Smooth muscle cell (in vitro differentiated cells): ENCODE measurements around the gene ATOSA. TPM values are rescaled to one million over a fixed set of nuclear protein-coding genes. Genes with fewer than 3 reads are reported as not detected.

Source experiments
- DNase-seq: peaks from one replicate; lab custom pipeline; 2025; ENCODE audit not compliant: unreplicated experiment; lab: John Stamatoyannopoulos, UW
- H2AFZ ChIP-seq: fragments of 200-600 bp; sonication (generic); 2 replicates; pipeline ENCODE4 v1.6.0; 2016; ENCODE audit warnings: antibody characterized with exemption, low read depth, mild to moderate bottlenecking
- H3F3A ChIP-seq: fragments of 200-600 bp; sonication (generic); 2 replicates; pipeline ENCODE4 v1.6.0; 2017; ENCODE audit warnings: antibody characterized with exemption, low read depth
- H3K27ac ChIP-seq: fragments of 200-600 bp; sonication (generic); 2 replicates; pipeline ENCODE4 v1.5.1; 2016; ENCODE audit warnings: low read depth, mild to moderate bottlenecking
- H3K27me3 ChIP-seq: fragments of 200-600 bp; sonication (generic); 2 replicates; pipeline ENCODE4 v1.6.1; 2016; ENCODE audit warnings: low read depth, mild to moderate bottlenecking
- H3K36me3 ChIP-seq: fragments of 200-600 bp; sonication (generic); 2 replicates; pipeline ENCODE4 v1.5.1; 2016; ENCODE audit warnings: low read depth
- H3K4me1 ChIP-seq: fragments of 200-600 bp; sonication (generic); 2 replicates; pipeline ENCODE4 v1.5.1; 2016; ENCODE audit warnings: low read depth
- H3K4me2 ChIP-seq: fragments of 200-600 bp; sonication (generic); 2 replicates; pipeline ENCODE4 v1.6.0; 2016; ENCODE audit warnings: mild to moderate bottlenecking
- H3K4me3 ChIP-seq: fragments of 200-600 bp; sonication (generic); 2 replicates; pipeline ENCODE4 v1.5.1; 2016; ENCODE audit warnings: mild to moderate bottlenecking
- H3K79me2 ChIP-seq: fragments of 200-600 bp; sonication (generic); 2 replicates; pipeline ENCODE4 v1.6.0; 2016; ENCODE audit warnings: low read depth, mild to moderate bottlenecking
- H3K9ac ChIP-seq: fragments of 200-600 bp; sonication (generic); 2 replicates; pipeline ENCODE4 v1.6.0; 2016; ENCODE audit warnings: low read depth
- H3K9me3 ChIP-seq: fragments of 200-600 bp; sonication (generic); replicated peaks from 2 replicates; pipeline ENCODE4 v1.5.1; 2016; ENCODE audit warnings: low read depth
- H4K20me1 ChIP-seq: fragments of 200-600 bp; sonication (generic); 2 replicates; pipeline ENCODE4 v1.6.0; 2016; ENCODE audit warnings: low read depth
- WGBS: methylation state at CpG from one replicate; pipeline ENCODE4 v1.1.7; 2016; ENCODE audit warnings: low lambda C conversion rate; 5-methylcytosine and 5-hydroxymethylcytosine counted together
- polyA plus RNA-seq: library from polyadenylated mRNA; unstranded; fragments of >200 nt; fragmentation: Nextera tagmentation; extraction: Ambion mirVana; gene quantifications from 2 replicates; pipeline ENCODE4 v1.2.1, GENCODE V29; 2016
- total RNA-seq: library from RNA; depleted of rRNA; stranded (reverse); fragments of >200 nt; gene quantifications from 2 replicates; pipeline ENCODE4 v1.2.3, GENCODE V29; 2014
- TF ChIP-seq, protein P1 (sequence below): fragments of 200-600 bp; sonication (generic); IDR thresholded peaks from 2 replicates; pipeline ENCODE4 v1.5.1; 2017; ENCODE audit warnings: borderline replicate concordance, mild to moderate bottlenecking, antibody characterized with exemption; ENCODE audit not compliant: insufficient read depth, poor library complexity, severe bottlenecking

ATOSA gene
- total and polyA plus RNA-seq, 2 experiments from 2014 or later, result 12.3 to 45.1 TPM

DNA sequence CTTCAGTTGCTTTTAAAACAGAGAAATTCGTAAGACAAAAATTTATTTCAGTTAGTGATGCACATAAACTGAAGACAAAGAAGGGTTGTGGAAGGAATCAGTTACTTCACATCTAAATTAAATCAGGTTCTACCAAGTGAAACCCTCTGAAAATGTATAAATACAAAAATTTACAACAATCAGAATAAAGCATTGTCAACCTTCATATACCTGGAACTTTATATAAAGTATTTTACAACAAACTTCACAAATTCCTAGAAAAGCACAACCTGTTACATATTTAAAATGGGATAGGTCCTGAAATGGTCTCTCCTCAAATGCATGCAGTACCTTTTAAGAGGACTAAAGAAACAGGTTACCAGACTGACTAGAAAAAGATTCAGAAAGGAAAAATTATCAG is 26.9 kb downstream of the ATOSA start:
- DNase-seq, result no peak
- peak overlapping the region; percentile 85 for H3K4me2 ChIP-seq
- peaks cover 24% of the 10 kb centered on the region for H3F3A ChIP-seq
- H4K20me1 ChIP-seq, result no peaks in the 10 kb centered on the region
- H3K36me3 ChIP-seq, result no peaks in the 10 kb centered on the region
- peaks cover 60% of the 10 kb centered on the region for H3K4me1 ChIP-seq
- TF ChIP-seq, protein P1, sequence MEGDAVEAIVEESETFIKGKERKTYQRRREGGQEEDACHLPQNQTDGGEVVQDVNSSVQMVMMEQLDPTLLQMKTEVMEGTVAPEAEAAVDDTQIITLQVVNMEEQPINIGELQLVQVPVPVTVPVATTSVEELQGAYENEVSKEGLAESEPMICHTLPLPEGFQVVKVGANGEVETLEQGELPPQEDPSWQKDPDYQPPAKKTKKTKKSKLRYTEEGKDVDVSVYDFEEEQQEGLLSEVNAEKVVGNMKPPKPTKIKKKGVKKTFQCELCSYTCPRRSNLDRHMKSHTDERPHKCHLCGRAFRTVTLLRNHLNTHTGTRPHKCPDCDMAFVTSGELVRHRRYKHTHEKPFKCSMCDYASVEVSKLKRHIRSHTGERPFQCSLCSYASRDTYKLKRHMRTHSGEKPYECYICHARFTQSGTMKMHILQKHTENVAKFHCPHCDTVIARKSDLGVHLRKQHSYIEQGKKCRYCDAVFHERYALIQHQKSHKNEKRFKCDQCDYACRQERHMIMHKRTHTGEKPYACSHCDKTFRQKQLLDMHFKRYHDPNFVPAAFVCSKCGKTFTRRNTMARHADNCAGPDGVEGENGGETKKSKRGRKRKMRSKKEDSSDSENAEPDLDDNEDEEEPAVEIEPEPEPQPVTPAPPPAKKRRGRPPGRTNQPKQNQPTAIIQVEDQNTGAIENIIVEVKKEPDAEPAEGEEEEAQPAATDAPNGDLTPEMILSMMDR, result no peak
- H2AFZ ChIP-seq, result peak overlapping the region; percentile 8
- H3K27me3 ChIP-seq, result no peaks in the 10 kb centered on the region
- peak overlapping the region; percentile 96 for H3K27ac ChIP-seq
- WGBS, result 61% methylated on average over 1 of the region's 1 CpG
- H3K79me2 ChIP-seq, result peaks cover 23% of the 10 kb centered on the region
- no peaks in the 10 kb centered on the region for H3K9me3 ChIP-seq
- peak overlapping the region; percentile 65 for H3K9ac ChIP-seq
- peak overlapping the region; percentile 48 for H3K4me3 ChIP-seq

DNA sequence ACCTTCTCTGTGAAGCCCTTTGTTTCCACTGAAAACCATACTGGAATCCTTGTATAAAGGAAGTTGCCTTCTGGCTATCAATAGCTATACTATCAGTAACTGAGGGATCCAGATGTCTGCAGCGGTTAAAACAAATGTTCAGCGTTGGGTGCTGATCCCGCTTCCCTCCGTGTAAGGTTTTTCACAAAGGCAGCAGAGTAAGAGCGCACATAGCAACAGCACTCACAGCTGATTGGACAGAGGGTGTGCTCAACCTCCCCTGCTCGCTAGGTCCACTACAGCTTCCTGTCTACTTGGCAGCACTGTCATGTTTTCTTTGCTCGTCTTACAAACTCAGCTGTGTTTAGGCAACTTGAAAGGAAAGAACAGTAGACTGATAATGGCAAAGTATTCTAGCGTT is 27.3 kb downstream of the ATOSA start:
- peaks cover 24% of the 10 kb centered on the region for H3F3A ChIP-seq
- H3K4me2 ChIP-seq, result peak overlapping the region; percentile 85
- no peaks in the 10 kb centered on the region for H3K27me3 ChIP-seq
- H3K4me3 ChIP-seq, result peak overlapping the region; percentile 48
- H3K9ac ChIP-seq, result peak overlapping the region; percentile 65
- no peaks in the 10 kb centered on the region for H4K20me1 ChIP-seq
- H2AFZ ChIP-seq, result peak overlapping the region; percentile 8
- H3K27ac ChIP-seq, result peak overlapping the region; percentile 96
- TF ChIP-seq, protein P1, result no peak
- H3K9me3 ChIP-seq, result no peaks in the 10 kb centered on the region
- DNase-seq, result no peak
- peaks cover 23% of the 10 kb centered on the region for H3K79me2 ChIP-seq
- H3K36me3 ChIP-seq, result no peaks in the 10 kb centered on the region
- H3K4me1 ChIP-seq, result peaks cover 60% of the 10 kb centered on the region
- WGBS, result 12% methylated on average over 8 of the region's 8 CpGs

DNA sequence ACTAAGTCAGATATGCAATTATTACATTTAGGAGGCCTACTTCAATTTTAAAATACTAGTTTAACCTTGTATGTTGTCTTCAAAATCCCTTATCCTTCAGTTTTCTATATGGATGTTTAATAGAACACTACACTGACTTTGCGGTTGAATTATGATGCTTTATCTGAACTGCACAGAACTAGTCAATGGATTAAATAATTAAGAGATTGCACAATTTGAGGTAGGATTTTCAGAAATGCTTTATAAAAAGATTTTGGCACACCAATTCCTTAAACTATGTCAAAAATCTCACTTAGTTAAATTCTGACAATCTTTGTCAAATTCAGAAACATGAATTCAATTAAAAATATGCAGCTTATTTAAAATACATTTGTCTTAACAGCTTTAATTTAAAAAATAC is 28.1 kb downstream of the ATOSA start:
- Histone ChIP-seq H2AFZ (no peak overlapping the region), H3K9ac (peak overlapping the region; percentile 65)

DNA sequence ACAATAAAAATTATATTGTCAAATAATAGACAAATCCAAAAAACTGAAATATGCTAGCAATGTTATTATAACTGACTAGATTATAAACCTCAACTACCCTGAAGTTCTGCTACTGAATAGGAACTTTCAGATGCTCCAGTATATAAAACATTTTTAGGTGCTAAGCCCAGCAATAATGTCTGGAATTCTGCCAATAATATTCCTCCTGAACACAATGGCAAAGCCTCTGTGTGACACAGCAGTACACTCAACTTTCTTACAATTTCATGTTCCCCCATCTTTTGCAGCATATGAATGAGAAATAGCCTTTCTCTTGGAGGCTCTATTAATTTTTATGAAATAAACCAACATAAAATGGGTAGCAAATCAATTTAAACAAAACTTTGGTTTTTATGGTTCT is 29.5 kb downstream of the ATOSA start:
- DNase-seq, result no peak
- no peaks in the 10 kb centered on the region for H3K9me3 ChIP-seq
- no peak overlapping the region for H3K4me3 ChIP-seq
- no peak overlapping the region for H3K27ac ChIP-seq
- H3K4me1 ChIP-seq, result peaks cover 48% of the 10 kb centered on the region
- H3K79me2 ChIP-seq, result peaks cover 23% of the 10 kb centered on the region
- TF ChIP-seq, protein P1, result no peak
- H3K36me3 ChIP-seq, result no peaks in the 10 kb centered on the region
- no peaks in the 10 kb centered on the region for H3K27me3 ChIP-seq
- no peak overlapping the region for H2AFZ ChIP-seq
- H4K20me1 ChIP-seq, result no peaks in the 10 kb centered on the region
- peak overlapping the region; percentile 85 for H3K4me2 ChIP-seq
- H3K9ac ChIP-seq, result no peak overlapping the region
- H3F3A ChIP-seq, result peaks cover 24% of the 10 kb centered on the region

More for the DNA sequence above, 28.1 kb downstream of the ATOSA start:
- TF ChIP-seq, protein P1, result no peak
- Histone ChIP-seq H3K9me3 (no peaks in the 10 kb centered on the region), H3K27me3 (no peaks in the 10 kb centered on the region), H3K36me3 (no peaks in the 10 kb centered on the region), H3K4me2 (peak overlapping the region; percentile 85), H4K20me1 (no peaks in the 10 kb centered on the region), H3K4me1 (peaks cover 60% of the 10 kb centered on the region), H3K79me2 (peaks cover 23% of the 10 kb centered on the region), H3K27ac (peak overlapping the region; percentile 96), H3F3A (peaks cover 24% of the 10 kb centered on the region), H3K4me3 (peak overlapping the region; percentile 48)
- WGBS, result 87% methylated on average over 1 of the region's 1 CpG
- no peak for DNase-seq
